ENCODE measurements around the gene SMARCA2.
A peak's percentile ranks its signal among the peaks of the same experiment; 100 is the strongest.

SMARCA2 gene

GRCh38 chr9:2012347-2012746 is 2.8 kb upstream of the SMARCA2 start:
- ChIA-PET CTCF (interaction anchor here (0.7 kb wide), 1 partner anchor 154 kb away, joined by 3 read pairs; no protein-coding TSS in a partner anchor), POLR2A (no interaction called here)
- no peak for DNase-seq (ENCODE audit: extremely low spot score)
- TF ChIP-seq CTBP1 (IDR thresholded peaks at IDR 0.05; ENCODE audit: borderline replicate concordance): no peak
- TF ChIP-seq FOXM1 (IDR thresholded peaks at IDR 0.05; ENCODE audit: borderline replicate concordance): no peak
- TF ChIP-seq PKNOX1 (IDR thresholded peaks at IDR 0.05): no peak
- TF ChIP-seq ARNT (IDR thresholded peaks at IDR 0.05): no peak
- TF ChIP-seq TARDBP (IDR thresholded peaks at IDR 0.05): no peak
- no peak for TF ChIP-seq SP1 (IDR thresholded peaks at IDR 0.05)
- no peak for TF ChIP-seq FOXA1 (IDR thresholded peaks at IDR 0.05)
- no peak for TF ChIP-seq FOXK2 (IDR thresholded peaks at IDR 0.05)
- TF ChIP-seq LEF1 (IDR thresholded peaks at IDR 0.05; ENCODE audit: borderline replicate concordance): no peak
- no peak for TF ChIP-seq HDGF (IDR thresholded peaks at IDR 0.05; ENCODE audit: borderline replicate concordance)
- TF ChIP-seq ELF4 (IDR thresholded peaks at IDR 0.05): no peak
- TF ChIP-seq SUZ12 (IDR thresholded peaks at IDR 0.05): no peak
- no peak for TF ChIP-seq ZNF384 (IDR thresholded peaks at IDR 0.05)

GRCh38 chr9:2013743-2014475 is 1.2 kb upstream of the SMARCA2 start:
- CTCF ChIA-PET: no interaction called here
- DNase-seq (ENCODE audit: extremely low spot score): no peak
- TF ChIP-seq PKNOX1 (IDR thresholded peaks at IDR 0.05): no peak
- no peak for TF ChIP-seq ARNT (IDR thresholded peaks at IDR 0.05)
- TF ChIP-seq SUZ12 (IDR thresholded peaks at IDR 0.05): no peak
- TF ChIP-seq HDGF (IDR thresholded peaks at IDR 0.05; ENCODE audit: borderline replicate concordance): no peak
- TF ChIP-seq LEF1 (IDR thresholded peaks at IDR 0.05; ENCODE audit: borderline replicate concordance): no peak
- TF ChIP-seq CTBP1 (IDR thresholded peaks at IDR 0.05; ENCODE audit: borderline replicate concordance): no peak
- TF ChIP-seq NFRKB (IDR thresholded peaks at IDR 0.05): no peak
- no peak for TF ChIP-seq FOXM1 (IDR thresholded peaks at IDR 0.05; ENCODE audit: borderline replicate concordance)
- TF ChIP-seq BHLHE40 (IDR thresholded peaks at IDR 0.05; ENCODE audit: borderline replicate concordance): no peak
- TF ChIP-seq ELF4 (IDR thresholded peaks at IDR 0.05): no peak
- TF ChIP-seq FOXK2 (IDR thresholded peaks at IDR 0.05): no peak
- no peak for TF ChIP-seq L3MBTL2 (conservative IDR thresholded peaks at IDR 0.05)
- no peak for TF ChIP-seq ZNF384 (IDR thresholded peaks at IDR 0.05)
- no peak for TF ChIP-seq FOXA1 (IDR thresholded peaks at IDR 0.05)
- no peak for TF ChIP-seq SP1 (IDR thresholded peaks at IDR 0.05)
- POLR2A ChIA-PET: interaction anchor here (1.3 kb wide), 1 partner anchor 10 kb away, joined by 3 read pairs; no protein-coding TSS in a partner anchor

- ChIA-PET CTCF (no interaction called here), POLR2A (interaction anchor here (0.6 to 0.9 kb wide), 2 partner anchors 11 to 16 kb away, joined by 3 to 4 read pairs; no protein-coding TSS in a partner anchor)
- TF ChIP-seq CTBP1 (IDR thresholded peaks at IDR 0.05; ENCODE audit: borderline replicate concordance): no peak
- TF ChIP-seq BHLHE40 (IDR thresholded peaks at IDR 0.05; ENCODE audit: borderline replicate concordance): no peak
- no peak for TF ChIP-seq TARDBP (IDR thresholded peaks at IDR 0.05)
- TF ChIP-seq ARNT (IDR thresholded peaks at IDR 0.05): no peak
- no peak for TF ChIP-seq HDGF (IDR thresholded peaks at IDR 0.05; ENCODE audit: borderline replicate concordance)
- no peak for TF ChIP-seq SUZ12 (IDR thresholded peaks at IDR 0.05)
- TF ChIP-seq SP1 (IDR thresholded peaks at IDR 0.05): no peak
- no peak for TF ChIP-seq LEF1 (IDR thresholded peaks at IDR 0.05; ENCODE audit: borderline replicate concordance)
- no peak for TF ChIP-seq FOXK2 (IDR thresholded peaks at IDR 0.05)
- peak; percentile 8 for DNase-seq (ENCODE audit: extremely low spot score)
Measured at GRCh38 chr9:2015581-2016407, 647 bp downstream of the SMARCA2 start.

GRCh38 chr9:2016408-2017330 is 1.5 kb downstream of the SMARCA2 start:
- ChIA-PET CTCF (no interaction called here), POLR2A (no interaction called here)
- DNase-seq (ENCODE audit: extremely low spot score): peak; percentile 41

More at GRCh38 chr9:2016408-2017330, 1.5 kb downstream of the SMARCA2 start:
- TF ChIP-seq SP1 (IDR thresholded peaks at IDR 0.05) (no peak), PKNOX1 (IDR thresholded peaks at IDR 0.05) (no peak), TARDBP (IDR thresholded peaks at IDR 0.05) (no peak), L3MBTL2 (conservative IDR thresholded peaks at IDR 0.05) (no peak), ELF4 (IDR thresholded peaks at IDR 0.05) (no peak), CTBP1 (IDR thresholded peaks at IDR 0.05; ENCODE audit: borderline replicate concordance) (no peak), ARNT (IDR thresholded peaks at IDR 0.05) (no peak), ZNF384 (IDR thresholded peaks at IDR 0.05) (no peak), BHLHE40 (IDR thresholded peaks at IDR 0.05; ENCODE audit: borderline replicate concordance) (no peak), SUZ12 (IDR thresholded peaks at IDR 0.05) (no peak), FOXA1 (IDR thresholded peaks at IDR 0.05) (no peak), FOXK2 (IDR thresholded peaks at IDR 0.05) (no peak)

Data from HEK293T (cell line).